ENCODE measurements around the gene VCL.
A peak's percentile ranks its signal among the peaks of the same experiment; 100 is the strongest.

The VCL gene

GRCh38 chr10:73997787-73998622, at the start of gene VCL:
Gene VCL (plus strand): TSS chr10:73998116. CDS start chr10:73998208, 92 bp downstream.
- no peak for TF ChIP-seq CTCF (IDR thresholded peaks at IDR 0.05; ENCODE audit: low read depth, low read length)
- DNase-seq (ENCODE audit: extremely low read depth, low read depth) = peak; percentile 97

GRCh38 chr10:73948947-73949633, 48.8 kb upstream of the VCL start:
- no peak for TF ChIP-seq CTCF (IDR thresholded peaks at IDR 0.05; ENCODE audit: low read depth, low read length)
- no peak for DNase-seq (ENCODE audit: extremely low read depth, low read depth)

- no peak for DNase-seq (ENCODE audit: extremely low read depth, low read depth)
- TF ChIP-seq CTCF (IDR thresholded peaks at IDR 0.05; ENCODE audit: low read depth, low read length) = no peak
Observed at GRCh38 chr10:73950155-73950948, 47.6 kb upstream of the VCL start.

- no peak for DNase-seq (ENCODE audit: extremely low read depth, low read depth)
Observed at GRCh38 chr10:73953665-73954064, 44.3 kb upstream of the VCL start.

GRCh38 chr10:73954737-73955136, 43.2 kb upstream of the VCL start:
- no peak for TF ChIP-seq CTCF (IDR thresholded peaks at IDR 0.05; ENCODE audit: low read depth, low read length)
- no peak for DNase-seq (ENCODE audit: extremely low read depth, low read depth)

More at GRCh38 chr10:73953665-73954064, 44.3 kb upstream of the VCL start:
- TF ChIP-seq CTCF (IDR thresholded peaks at IDR 0.05; ENCODE audit: low read depth, low read length) = no peak

GRCh38 chr10:73955719-73956118, 42.2 kb upstream of the VCL start:
- no peak for TF ChIP-seq CTCF (IDR thresholded peaks at IDR 0.05; ENCODE audit: low read depth, low read length)
- no peak for DNase-seq (ENCODE audit: extremely low read depth, low read depth)
